Heart left ventricle (tissue), 16 donors: Measurements from ENCODE around the gene WIPF2. TPM values are rescaled to one million over a fixed set of nuclear protein-coding genes. Genes with fewer than 3 reads are reported as not detected.

ENCODE experiments used
- ATAC-seq, 4 donors: fragments of 200-7000 bp; cut with Tn5 transposase; one replicate each; pipeline ENCODE4 v1.9.1; 2020 to 2022; ENCODE audit warnings: moderate library complexity in 4 of 4, mild to moderate bottlenecking in 3 of 4, moderate number of reproducible peaks in 1 of 4
- DNase-seq, 5 donors: peaks; one replicate each; pipeline ENCODE4 v3.0.0-alpha.2; 2020
- H3K27ac ChIP-seq, 12 donors: fragments of 200-600 bp; sonication (generic) in 4 of 12; one replicate each; pipeline versions ENCODE4 v1.5.0 to v1.8.0; 2016 to 2022; ENCODE audit warnings: mild to moderate bottlenecking in 2 of 12
- H3K27me3 ChIP-seq, 9 donors: fragments of 200-600 bp; sonication (generic) in 2 of 9; one replicate each; pipeline versions ENCODE4 v1.5.1 to v1.8.0; 2016 to 2022; ENCODE audit warnings: mild to moderate bottlenecking in 3 of 9
- H3K36me3 ChIP-seq, 9 donors: fragments of 200-600 bp; sonication (generic) in 2 of 9; one replicate each; pipeline versions ENCODE4 v1.5.0 to v1.8.0; 2018 to 2022; ENCODE audit warnings: mild to moderate bottlenecking in 2 of 9
- H3K4me1 ChIP-seq, 12 donors: fragments of 200-600 bp; sonication (generic) in 4 of 12; one replicate each; pipeline versions ENCODE4 v1.5.0 to v1.8.0; 2016 to 2022; ENCODE audit warnings: mild to moderate bottlenecking in 3 of 12
- H3K4me3 ChIP-seq, 12 donors: fragments of 200-600 bp; sonication (generic) in 4 of 12; one replicate each; pipeline versions ENCODE4 v1.5.0 to v1.8.0; 2017 to 2022; ENCODE audit warnings: mild to moderate bottlenecking in 9 of 12, moderate library complexity in 4 of 12
- H3K9me3 ChIP-seq, 12 donors: fragments of 200-600 bp; sonication (generic) in 4 of 12; one replicate each; pipeline versions ENCODE4 v1.5.0 to v1.8.0; 2016 to 2022; ENCODE audit warnings: mild to moderate bottlenecking in 1 of 12
- POLR2A ChIP-seq, 2 donors: fragments of 450-650 bp; IDR thresholded peaks; one replicate each; pipeline ENCODE4 v1.6.1; 2017; ENCODE audit warnings: antibody characterized with exemption in 2 of 2, mild to moderate bottlenecking in 2 of 2, moderate library complexity in 2 of 2
- WGBS, 4 donors: extraction: QIAGEN DNeasy Blood & Tissue Kit in 2 of 4; methylation state at CpG; one replicate each; pipeline versions ENCODE4 v1.1.5 to v1.1.7; 2013 to 2018; 5-methylcytosine and 5-hydroxymethylcytosine counted together
- intact Hi-C, 10 donors: fragments of 100-400 bp; cut with DNase I; formaldehyde crosslinking; loops; one replicate each; pipeline versions ENCODE4 v1.11.1 to v1.14.2; 2022
- polyA plus RNA-seq, 2 donors: library from polyadenylated mRNA; stranded (reverse); fragments of 200-250 nt; gene quantifications; one replicate each; pipeline ENCODE4 v1.2.3, GENCODE V29; 2013
- total RNA-seq, 9 donors: library from RNA; depleted of rRNA in 2 of 9; stranded (reverse); fragments of >200 nt in 2 of 9; fragmentation: NEBNext Ultra II Directional in 3 of 9; extraction: Animal tissue kit (Norgen Biotek cat#: 25700) in 3 of 9; gene quantifications; one replicate each; pipeline versions ENCODE4 v1.1.0 to v1.2.4, GENCODE V29; 2016 to 2023
- TF ChIP-seq, protein P1 (sequence below), 12 donors: fragments of 200-600 bp; sonication (generic) in 4 of 12; IDR thresholded peaks; one replicate each; pipeline versions ENCODE4 v1.5.0 to v1.8.0; 2018 to 2022; ENCODE audit warnings: antibody characterized with exemption in 12 of 12, mild to moderate bottlenecking in 5 of 12
- donor health status: ischemic (EF 13 %, LVEDD 7.1; RV severe dilation, severe dysfunction).
- donor health status: healthy with polysubstance abuse.
- donor health status: DM: no; HTN: yes; CAD: no.
- donor health status: DM: no; HTN: no; CAD: no.
- donor health status: ischemic (EF 25% LVEDD 6.9; RV normal size, moderate dysfunction).
- donor health status: ischemic (EF 25% LVEDD 5.7; RV mildly dilated, moderate dysfunction).
- donor health status: healthy.
- donor health status: DM: yes; HTN: yes; CAD: no.
- donor health status: ischemic (EF 35%, LVEDD 5.7; RV mildly dilated, moderate dysfunction).
- donor health status: nonischemic (EF 11% LVEDD 7.7; RV severe dilation, severe dysfunction).
- donor health status: DM: yes; HTN: yes; CAD: no.
- donor health status: PGD.
- donor health status: ischemic (EF 29% LVEDD 5.4; RV normal size, mild dysfunction).
- donor health status: nonischemic (EF 23%, LVEDD 6.1; RV moderate dilation, normal function).

WIPF2 gene
- total and polyA plus RNA-seq, 11 donors = 6.6 to 17.6 (median 11.2) TPM

DNA sequence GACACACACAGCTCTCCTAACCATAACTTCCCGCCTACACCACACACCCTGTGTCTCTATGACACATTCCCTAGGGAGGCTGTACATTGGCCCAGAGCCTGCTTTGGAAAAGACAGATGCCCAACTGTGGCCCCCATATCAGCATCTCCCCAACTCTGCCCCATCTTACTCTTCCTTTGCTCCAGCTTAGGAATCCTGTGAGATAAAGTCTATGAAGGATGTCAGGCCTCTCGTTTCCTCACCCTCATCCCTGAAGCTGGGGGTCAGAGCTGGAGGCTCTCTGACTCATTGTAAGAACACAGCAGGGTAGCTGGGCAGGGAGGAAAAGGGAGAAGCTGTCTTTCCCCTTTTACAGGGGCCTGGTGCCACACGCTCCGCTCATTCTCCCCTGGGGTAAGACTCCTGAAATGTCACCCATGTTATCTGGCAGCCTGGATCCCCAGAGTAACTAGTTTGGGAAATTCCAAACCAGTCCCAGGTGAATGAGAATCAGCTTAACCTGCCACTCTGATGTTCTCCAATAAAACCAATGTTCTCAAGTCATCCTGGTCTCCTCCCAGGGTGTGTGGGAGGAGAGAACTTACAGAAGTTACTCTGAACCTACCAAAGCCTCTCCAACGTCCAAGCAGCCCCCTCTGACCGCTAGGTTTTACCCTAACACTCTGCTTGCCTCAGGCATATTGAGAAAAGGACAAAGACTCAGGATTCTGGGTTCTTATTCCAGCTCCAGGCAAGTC, 39.0 kb upstream of the WIPF2 start:
- intact Hi-C loops = loop anchor here in 1 of 10 donors (10.0 kb wide), 1 partner anchor 155 kb away; no protein-coding TSS in a partner anchor
- no peak overlapping the region for H3K27ac ChIP-seq
- ATAC-seq = no peak
- H3K36me3 ChIP-seq = peaks cover 0 to 18% (median 5%) of the 10 kb centered on the region in 9 donors
- H3K4me1 ChIP-seq = peaks cover 0 to 24% (median 10%) of the 10 kb centered on the region in 12 donors
- no peaks in the 10 kb centered on the region for H3K9me3 ChIP-seq
- H3K27me3 ChIP-seq = no peaks in the 10 kb centered on the region
- no peak overlapping the region for H3K4me3 ChIP-seq
- DNase-seq = no peak
- no peak for TF ChIP-seq POLR2A (IDR thresholded peaks at IDR 0.05)
- TF ChIP-seq, protein P1, sequence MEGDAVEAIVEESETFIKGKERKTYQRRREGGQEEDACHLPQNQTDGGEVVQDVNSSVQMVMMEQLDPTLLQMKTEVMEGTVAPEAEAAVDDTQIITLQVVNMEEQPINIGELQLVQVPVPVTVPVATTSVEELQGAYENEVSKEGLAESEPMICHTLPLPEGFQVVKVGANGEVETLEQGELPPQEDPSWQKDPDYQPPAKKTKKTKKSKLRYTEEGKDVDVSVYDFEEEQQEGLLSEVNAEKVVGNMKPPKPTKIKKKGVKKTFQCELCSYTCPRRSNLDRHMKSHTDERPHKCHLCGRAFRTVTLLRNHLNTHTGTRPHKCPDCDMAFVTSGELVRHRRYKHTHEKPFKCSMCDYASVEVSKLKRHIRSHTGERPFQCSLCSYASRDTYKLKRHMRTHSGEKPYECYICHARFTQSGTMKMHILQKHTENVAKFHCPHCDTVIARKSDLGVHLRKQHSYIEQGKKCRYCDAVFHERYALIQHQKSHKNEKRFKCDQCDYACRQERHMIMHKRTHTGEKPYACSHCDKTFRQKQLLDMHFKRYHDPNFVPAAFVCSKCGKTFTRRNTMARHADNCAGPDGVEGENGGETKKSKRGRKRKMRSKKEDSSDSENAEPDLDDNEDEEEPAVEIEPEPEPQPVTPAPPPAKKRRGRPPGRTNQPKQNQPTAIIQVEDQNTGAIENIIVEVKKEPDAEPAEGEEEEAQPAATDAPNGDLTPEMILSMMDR (IDR thresholded peaks at IDR 0.05) = no peak
- 80 to 85% (median 82%) methylated on average over 6 of the region's 6 CpGs for WGBS, 4 donors

DNA sequence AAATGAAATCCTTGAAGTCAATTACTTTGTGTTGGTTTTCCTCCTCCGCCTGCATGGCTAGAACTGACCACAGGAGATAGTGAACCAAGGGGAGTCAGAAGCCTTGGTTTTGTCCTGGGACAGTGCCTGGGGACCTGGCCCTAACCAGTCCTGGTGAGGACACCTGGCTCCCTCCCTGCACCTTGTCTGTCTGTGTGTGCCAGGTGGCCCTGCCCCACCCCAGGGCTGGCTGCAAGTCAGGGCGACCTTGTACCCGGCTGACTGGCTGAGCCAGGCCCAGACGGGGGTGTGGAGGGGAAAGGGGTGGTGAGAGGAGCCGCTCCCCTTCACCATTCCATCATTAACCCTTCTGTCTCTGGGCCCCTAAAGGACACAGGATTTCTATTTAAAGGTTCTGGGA, 38.4 kb upstream of the WIPF2 start:
- TF ChIP-seq, protein P1 (IDR thresholded peaks at IDR 0.05) = no peak
- no peak for TF ChIP-seq POLR2A (IDR thresholded peaks at IDR 0.05)
- intact Hi-C loops = no loop called here
- Histone ChIP-seq H3K27ac (no peak overlapping the region), H3K4me1 (peaks cover 0 to 24% (median 10%) of the 10 kb centered on the region in 12 donors), H3K36me3 (peaks cover 0 to 12% (median 5%) of the 10 kb centered on the region in 9 donors), H3K9me3 (no peaks in the 10 kb centered on the region), H3K27me3 (no peaks in the 10 kb centered on the region), H3K4me3 (no peak overlapping the region)
- DNase-seq = no peak
- ATAC-seq = peak in 1 of 4 donors; percentile 9
- WGBS, 4 donors = 17 to 65% (median 50%) methylated on average over 4 to 5 of the region's 5 CpGs

DNA sequence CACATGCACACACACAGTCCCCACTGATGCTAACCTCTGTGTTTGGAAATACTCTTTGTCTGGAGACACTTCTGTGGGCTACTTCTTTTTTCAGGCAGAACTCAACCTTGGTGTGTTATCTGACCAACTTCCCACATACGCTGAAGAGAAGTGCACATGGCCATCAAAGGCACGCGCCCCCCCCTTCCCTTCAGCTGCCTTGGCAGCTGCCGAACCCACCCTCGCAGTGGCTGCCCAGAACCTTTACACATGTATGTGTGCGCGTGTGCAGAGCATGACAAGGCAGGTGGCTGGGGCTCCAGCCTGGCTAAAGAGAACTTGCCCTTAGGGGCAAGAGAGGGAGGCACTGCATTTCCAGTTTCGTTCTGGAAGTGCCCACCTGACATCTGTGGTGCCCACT, 37.9 kb upstream of the WIPF2 start:
- ATAC-seq = no peak
- DNase-seq = no peak
- Histone ChIP-seq H3K36me3 (peaks cover 0 to 7% (median 2%) of the 10 kb centered on the region in 9 donors), H3K4me1 (peaks cover 0 to 24% (median 10%) of the 10 kb centered on the region in 12 donors), H3K27me3 (no peaks in the 10 kb centered on the region), H3K27ac (peak overlapping the region in 1 of 12 donors; percentile 39), H3K4me3 (no peak overlapping the region), H3K9me3 (no peaks in the 10 kb centered on the region)
- TF ChIP-seq, protein P1 (IDR thresholded peaks at IDR 0.05) = no peak
- TF ChIP-seq POLR2A (IDR thresholded peaks at IDR 0.05) = no peak
- intact Hi-C loops = no loop called here
- 58 to 69% (median 63%) methylated on average over 8 of the region's 8 CpGs for WGBS, 4 donors

DNA sequence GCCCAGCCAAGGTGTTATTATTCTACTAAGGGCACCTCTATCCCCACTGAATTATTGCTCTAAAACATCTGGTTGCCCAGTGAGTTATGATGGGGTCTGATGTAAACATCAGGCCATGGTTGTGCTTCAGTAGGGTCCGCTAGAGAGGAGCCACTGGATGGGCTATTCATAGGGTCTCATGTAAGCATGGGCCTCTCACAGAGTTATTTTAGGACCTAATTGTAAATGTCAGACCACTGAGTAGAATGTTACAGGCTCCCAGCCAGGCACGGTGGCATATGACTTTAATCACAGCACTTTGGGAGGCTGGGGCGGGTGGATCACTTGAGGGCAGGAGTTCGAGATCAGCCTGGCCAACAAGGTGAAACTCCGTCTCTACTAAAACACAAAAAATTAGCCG, 36.5 kb upstream of the WIPF2 start:
- no peaks in the 10 kb centered on the region for H3K9me3 ChIP-seq
- intact Hi-C loops = no loop called here
- ATAC-seq (peak; percentile 5 to 76 (median 49)), DNase-seq (peak in 2 of 5 donors; percentile 39 to 50)
- no peaks in the 10 kb centered on the region for H3K27me3 ChIP-seq
- no peak overlapping the region for H3K4me3 ChIP-seq
- TF ChIP-seq POLR2A (IDR thresholded peaks at IDR 0.05) = no peak
- TF ChIP-seq, protein P1 (IDR thresholded peaks at IDR 0.05) = no peak
- WGBS, 4 donors = 61 to 78% (median 72%) methylated on average over 6 of the region's 6 CpGs
- no peaks in the 10 kb centered on the region for H3K36me3 ChIP-seq
- H3K4me1 ChIP-seq = peaks cover 0 to 16% (median 4%) of the 10 kb centered on the region in 12 donors
- peak overlapping the region in 1 of 12 donors; percentile 22 for H3K27ac ChIP-seq
